ENCODE measurements around the gene MCM10. TPM values are rescaled to one million over a fixed set of nuclear protein-coding genes. Genes with fewer than 3 reads are reported as not detected.

MCM10 gene
- polyA plus RNA-seq, 2 donors, result 1.4 to 2.6 TPM

DNA sequence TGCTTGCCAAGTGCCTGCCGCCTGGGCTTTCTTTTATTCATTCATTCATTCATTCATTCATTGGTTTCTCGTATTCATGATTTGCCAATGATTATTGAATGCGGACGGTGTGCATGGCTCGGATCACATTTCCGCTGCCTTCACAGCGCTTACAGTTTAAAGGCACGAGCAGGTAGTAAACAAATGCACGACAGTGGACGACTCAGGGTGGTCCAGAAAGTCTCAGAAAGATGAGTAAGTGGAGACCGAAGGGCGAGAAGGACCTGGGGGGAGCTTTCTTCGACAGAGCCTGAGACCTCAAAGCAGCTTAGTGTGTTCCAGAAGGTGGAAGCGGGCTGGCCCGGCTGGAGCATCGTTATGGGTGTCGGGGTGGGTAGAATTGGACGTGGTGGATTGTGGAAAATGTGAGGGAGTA is 506 bp downstream of the MCM10 start:
- no peaks in the 10 kb centered on the region for H3K36me3 ChIP-seq (ENCODE audit: control insufficient read depth in 2 of 2, insufficient read depth in 2 of 2, low read length in 1 of 2)
- H3K27me3 ChIP-seq (ENCODE audit: control insufficient read depth in 1 of 2, insufficient read depth in 2 of 2, low read length in 2 of 2), result no peaks in the 10 kb centered on the region
- H3K4me1 ChIP-seq (ENCODE audit: control insufficient read depth in 2 of 2, insufficient read depth in 2 of 2, low read length in 1 of 2), result peaks cover 0 to 3% of the 10 kb centered on the region in 2 donors
- H3K9me3 ChIP-seq (ENCODE audit: control insufficient read depth in 2 of 2, insufficient read depth in 1 of 2, low read depth in 1 of 2, low read length in 1 of 2), result no peaks in the 10 kb centered on the region
- no peak overlapping the region for H3K27ac ChIP-seq (ENCODE audit: low read depth in 2 of 2, low read length in 1 of 2)
- 2 to 3% methylated on average over 18 of the region's 18 CpGs for WGBS, 2 donors
- peak overlapping the region; percentile 48 to 56 for H3K4me3 ChIP-seq (ENCODE audit: low read depth in 1 of 2, low read length in 2 of 2)

DNA sequence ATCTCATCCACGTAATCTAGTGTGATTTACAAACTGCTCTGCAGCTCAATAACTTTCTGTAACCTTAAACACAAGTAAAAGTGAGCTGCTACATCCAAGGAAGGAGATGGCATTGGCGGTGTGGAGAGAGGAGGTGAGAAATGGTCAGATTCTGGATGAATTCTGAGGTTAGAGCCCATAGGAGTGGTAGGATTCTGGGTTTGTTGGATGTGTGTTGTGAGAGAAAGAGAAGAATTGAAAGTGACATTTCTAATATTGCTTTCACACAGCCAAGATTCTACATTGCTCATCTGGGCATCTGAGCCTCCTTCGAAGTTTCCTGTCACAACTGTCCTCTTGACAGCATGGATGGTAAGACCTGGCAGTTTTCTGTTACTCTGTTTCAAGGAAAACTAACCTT is 2.5 kb downstream of the MCM10 start:
- H3K36me3 ChIP-seq (ENCODE audit: control insufficient read depth in 2 of 2, insufficient read depth in 2 of 2, low read length in 1 of 2), result no peaks in the 10 kb centered on the region
- no peaks in the 10 kb centered on the region for H3K27me3 ChIP-seq (ENCODE audit: control insufficient read depth in 1 of 2, insufficient read depth in 2 of 2, low read length in 2 of 2)
- H3K27ac ChIP-seq (ENCODE audit: low read depth in 2 of 2, low read length in 1 of 2), result no peak overlapping the region
- WGBS, 2 donors, result 89 to 92% methylated on average over 3 of the region's 3 CpGs
- no peak overlapping the region for H3K4me3 ChIP-seq (ENCODE audit: low read depth in 1 of 2, low read length in 2 of 2)
- no peaks in the 10 kb centered on the region for H3K9me3 ChIP-seq (ENCODE audit: control insufficient read depth in 2 of 2, insufficient read depth in 1 of 2, low read depth in 1 of 2, low read length in 1 of 2)
- H3K4me1 ChIP-seq (ENCODE audit: control insufficient read depth in 2 of 2, insufficient read depth in 2 of 2, low read length in 1 of 2), result peaks cover 0 to 3% of the 10 kb centered on the region in 2 donors

DNA sequence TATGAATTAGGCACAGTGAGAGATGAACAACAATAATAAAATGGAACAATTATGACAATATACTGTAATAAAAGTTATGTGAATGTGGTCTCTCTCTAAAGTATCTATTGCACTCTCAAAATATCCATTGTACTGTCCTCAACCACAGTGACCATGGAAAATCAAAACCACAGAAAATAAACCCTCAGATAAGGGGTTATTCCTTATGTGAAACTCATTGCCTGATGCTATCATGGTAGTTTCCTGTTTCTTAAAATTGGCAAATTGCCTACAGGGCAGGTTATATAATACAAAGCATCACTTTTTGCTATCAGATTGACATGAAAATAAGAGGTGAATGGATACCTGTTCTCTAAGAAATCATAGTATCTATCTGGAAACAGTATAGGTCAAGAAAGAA is 3.8 kb downstream of the MCM10 start:
- Histone ChIP-seq H3K9me3 (ENCODE audit: control insufficient read depth in 2 of 2, insufficient read depth in 1 of 2, low read depth in 1 of 2, low read length in 1 of 2) (no peaks in the 10 kb centered on the region), H3K4me3 (ENCODE audit: low read depth in 1 of 2, low read length in 2 of 2) (no peak overlapping the region), H3K36me3 (ENCODE audit: control insufficient read depth in 2 of 2, insufficient read depth in 2 of 2, low read length in 1 of 2) (no peaks in the 10 kb centered on the region), H3K27me3 (ENCODE audit: control insufficient read depth in 1 of 2, insufficient read depth in 2 of 2, low read length in 2 of 2) (no peaks in the 10 kb centered on the region), H3K4me1 (ENCODE audit: control insufficient read depth in 2 of 2, insufficient read depth in 2 of 2, low read length in 1 of 2) (peaks cover 0 to 3% of the 10 kb centered on the region in 2 donors), H3K27ac (ENCODE audit: low read depth in 2 of 2, low read length in 1 of 2) (no peak overlapping the region)

DNA sequence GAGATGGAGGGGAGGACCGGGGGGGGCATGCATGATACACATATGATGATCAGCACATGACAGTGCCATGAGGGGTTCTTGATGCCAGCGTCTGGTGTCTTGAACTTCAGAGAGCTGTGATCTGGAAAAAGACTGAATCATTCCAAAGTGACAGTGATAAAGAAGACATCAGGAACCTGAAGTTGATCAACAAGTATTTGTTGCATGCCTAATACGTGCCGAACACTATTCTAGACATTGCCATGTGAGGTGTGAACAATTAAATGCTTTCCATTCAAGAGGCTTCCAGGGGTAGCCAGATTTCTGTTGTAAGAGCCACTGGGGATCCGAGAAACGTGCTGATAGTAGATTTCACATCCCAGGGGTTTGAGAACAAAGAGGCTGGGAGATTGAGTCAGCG is 6.2 kb downstream of the MCM10 start:
- 88 to 89% methylated on average over 7 of the region's 7 CpGs for WGBS, 2 donors
- Histone ChIP-seq H3K4me3 (ENCODE audit: low read depth in 1 of 2, low read length in 2 of 2) (no peak overlapping the region), H3K27me3 (ENCODE audit: control insufficient read depth in 1 of 2, insufficient read depth in 2 of 2, low read length in 2 of 2) (no peaks in the 10 kb centered on the region), H3K4me1 (ENCODE audit: control insufficient read depth in 2 of 2, insufficient read depth in 2 of 2, low read length in 1 of 2) (no peaks in the 10 kb centered on the region), H3K9me3 (ENCODE audit: control insufficient read depth in 2 of 2, insufficient read depth in 1 of 2, low read depth in 1 of 2, low read length in 1 of 2) (no peaks in the 10 kb centered on the region), H3K27ac (ENCODE audit: low read depth in 2 of 2, low read length in 1 of 2) (no peak overlapping the region), H3K36me3 (ENCODE audit: control insufficient read depth in 2 of 2, insufficient read depth in 2 of 2, low read length in 1 of 2) (no peaks in the 10 kb centered on the region)

DNA sequence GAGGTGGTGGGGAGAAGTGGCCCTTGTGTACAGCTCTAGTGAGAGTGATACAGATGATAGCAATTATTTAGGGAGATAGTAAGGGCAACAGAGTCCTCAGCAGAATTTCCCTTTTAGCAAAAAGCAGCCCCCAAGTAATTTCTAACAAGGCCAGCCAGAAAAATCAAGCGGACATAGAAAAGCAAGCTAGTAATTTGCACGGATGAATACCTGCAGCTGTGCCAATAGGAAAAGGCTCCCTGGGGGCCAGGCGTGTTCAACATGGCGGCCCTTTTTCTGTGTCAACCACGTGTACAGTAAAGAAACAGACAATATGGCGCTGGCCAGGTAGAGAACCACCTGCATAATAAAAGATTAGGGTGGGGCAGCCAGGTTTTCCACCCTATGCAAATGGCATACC is 7.4 kb downstream of the MCM10 start:
- no peaks in the 10 kb centered on the region for H3K4me1 ChIP-seq (ENCODE audit: control insufficient read depth in 2 of 2, insufficient read depth in 2 of 2, low read length in 1 of 2)
- H3K4me3 ChIP-seq (ENCODE audit: low read depth in 1 of 2, low read length in 2 of 2), result no peak overlapping the region
- H3K27me3 ChIP-seq (ENCODE audit: control insufficient read depth in 1 of 2, insufficient read depth in 2 of 2, low read length in 2 of 2), result no peaks in the 10 kb centered on the region
- no peak overlapping the region for H3K27ac ChIP-seq (ENCODE audit: low read depth in 2 of 2, low read length in 1 of 2)
- 89 to 92% methylated on average over 6 of the region's 6 CpGs for WGBS, 2 donors
- no peaks in the 10 kb centered on the region for H3K36me3 ChIP-seq (ENCODE audit: control insufficient read depth in 2 of 2, insufficient read depth in 2 of 2, low read length in 1 of 2)
- H3K9me3 ChIP-seq (ENCODE audit: control insufficient read depth in 2 of 2, insufficient read depth in 1 of 2, low read depth in 1 of 2, low read length in 1 of 2), result no peaks in the 10 kb centered on the region

DNA sequence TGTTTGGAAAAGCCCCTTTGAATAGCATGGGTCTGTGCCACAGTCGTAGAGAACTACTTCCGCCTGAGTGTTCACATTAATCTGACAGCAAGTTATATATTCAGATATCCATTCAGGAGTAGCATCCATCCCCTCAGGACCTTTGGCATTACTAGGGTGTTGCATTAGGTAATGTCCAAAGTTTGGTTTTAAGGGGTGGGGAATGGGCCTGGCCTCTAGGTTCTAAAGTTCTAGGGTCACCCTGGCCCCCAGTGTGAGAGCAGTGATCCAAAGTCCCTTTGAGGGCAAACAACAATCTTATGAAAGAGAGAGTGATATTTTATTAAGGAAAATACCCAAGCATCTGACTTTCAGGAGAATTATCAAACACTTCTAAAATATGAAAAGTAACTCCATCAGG is 12.3 kb downstream of the MCM10 start:
- no peaks in the 10 kb centered on the region for H3K4me1 ChIP-seq (ENCODE audit: control insufficient read depth in 2 of 2, insufficient read depth in 2 of 2, low read length in 1 of 2)
- H3K27me3 ChIP-seq (ENCODE audit: control insufficient read depth in 1 of 2, insufficient read depth in 2 of 2, low read length in 2 of 2), result no peaks in the 10 kb centered on the region
- H3K27ac ChIP-seq (ENCODE audit: low read depth in 2 of 2, low read length in 1 of 2), result no peak overlapping the region
- WGBS, 2 donors, result 96 to 98% methylated on average over 2 of the region's 2 CpGs
- H3K4me3 ChIP-seq (ENCODE audit: low read depth in 1 of 2, low read length in 2 of 2), result no peak overlapping the region
- no peaks in the 10 kb centered on the region for H3K9me3 ChIP-seq (ENCODE audit: control insufficient read depth in 2 of 2, insufficient read depth in 1 of 2, low read depth in 1 of 2, low read length in 1 of 2)
- H3K36me3 ChIP-seq (ENCODE audit: control insufficient read depth in 2 of 2, insufficient read depth in 2 of 2, low read length in 1 of 2), result peaks cover 0 to 3% of the 10 kb centered on the region in 2 donors

DNA sequence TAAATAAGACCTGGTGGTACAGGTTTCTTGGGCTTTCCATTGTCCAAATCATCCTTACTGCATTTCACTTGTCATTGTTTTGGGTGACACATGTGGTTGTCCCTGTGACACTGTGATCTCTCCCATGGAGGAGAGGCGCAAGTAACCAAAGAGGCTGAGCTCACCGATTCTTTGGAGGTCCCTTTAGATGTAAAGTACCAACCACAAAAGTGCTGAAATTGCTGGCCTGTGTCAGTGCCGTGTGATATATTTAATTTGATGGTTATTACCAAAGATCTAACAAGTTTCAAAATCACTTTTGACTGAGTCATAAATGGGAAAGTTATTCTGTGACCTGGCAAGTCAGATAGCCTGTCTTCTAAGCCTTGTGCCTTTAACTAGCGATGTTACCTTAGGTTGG is 19.4 kb downstream of the MCM10 start:
- Histone ChIP-seq H3K4me1 (ENCODE audit: control insufficient read depth in 2 of 2, insufficient read depth in 2 of 2, low read length in 1 of 2) (no peaks in the 10 kb centered on the region), H3K36me3 (ENCODE audit: control insufficient read depth in 2 of 2, insufficient read depth in 2 of 2, low read length in 1 of 2) (peaks cover 0 to 2% of the 10 kb centered on the region in 2 donors), H3K27ac (ENCODE audit: low read depth in 2 of 2, low read length in 1 of 2) (no peak overlapping the region), H3K27me3 (ENCODE audit: control insufficient read depth in 1 of 2, insufficient read depth in 2 of 2, low read length in 2 of 2) (no peaks in the 10 kb centered on the region), H3K4me3 (ENCODE audit: low read depth in 1 of 2, low read length in 2 of 2) (no peak overlapping the region), H3K9me3 (ENCODE audit: control insufficient read depth in 2 of 2, insufficient read depth in 1 of 2, low read depth in 1 of 2, low read length in 1 of 2) (no peaks in the 10 kb centered on the region)
- WGBS, 2 donors, result 82 to 92% methylated on average over 4 of the region's 4 CpGs

DNA sequence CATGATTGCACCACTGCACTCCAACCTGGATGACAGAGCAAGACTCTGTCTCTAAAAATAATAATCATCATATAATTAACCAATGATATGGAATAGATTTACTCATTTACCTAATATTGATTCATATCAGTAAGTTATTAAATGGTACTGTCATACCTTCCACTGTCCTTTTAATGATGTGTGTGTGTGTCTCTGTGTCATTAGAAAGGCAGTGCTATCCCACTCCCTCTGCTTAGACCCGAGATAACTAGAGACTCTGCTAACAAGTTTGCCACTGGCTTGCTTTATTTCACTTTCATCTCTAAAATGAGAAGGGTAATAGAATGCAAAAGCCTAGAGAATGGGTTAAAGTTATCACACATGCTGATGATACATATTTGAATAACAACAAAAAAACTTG is 21.1 kb downstream of the MCM10 start:
- Histone ChIP-seq H3K27me3 (ENCODE audit: control insufficient read depth in 1 of 2, insufficient read depth in 2 of 2, low read length in 2 of 2) (no peaks in the 10 kb centered on the region), H3K9me3 (ENCODE audit: control insufficient read depth in 2 of 2, insufficient read depth in 1 of 2, low read depth in 1 of 2, low read length in 1 of 2) (no peaks in the 10 kb centered on the region), H3K36me3 (ENCODE audit: control insufficient read depth in 2 of 2, insufficient read depth in 2 of 2, low read length in 1 of 2) (peaks cover 0 to 2% of the 10 kb centered on the region in 2 donors), H3K27ac (ENCODE audit: low read depth in 2 of 2, low read length in 1 of 2) (no peak overlapping the region), H3K4me3 (ENCODE audit: low read depth in 1 of 2, low read length in 2 of 2) (no peak overlapping the region), H3K4me1 (ENCODE audit: control insufficient read depth in 2 of 2, insufficient read depth in 2 of 2, low read length in 1 of 2) (no peaks in the 10 kb centered on the region)
- 86 to 89% methylated on average over 1 of the region's 1 CpG for WGBS, 2 donors

DNA sequence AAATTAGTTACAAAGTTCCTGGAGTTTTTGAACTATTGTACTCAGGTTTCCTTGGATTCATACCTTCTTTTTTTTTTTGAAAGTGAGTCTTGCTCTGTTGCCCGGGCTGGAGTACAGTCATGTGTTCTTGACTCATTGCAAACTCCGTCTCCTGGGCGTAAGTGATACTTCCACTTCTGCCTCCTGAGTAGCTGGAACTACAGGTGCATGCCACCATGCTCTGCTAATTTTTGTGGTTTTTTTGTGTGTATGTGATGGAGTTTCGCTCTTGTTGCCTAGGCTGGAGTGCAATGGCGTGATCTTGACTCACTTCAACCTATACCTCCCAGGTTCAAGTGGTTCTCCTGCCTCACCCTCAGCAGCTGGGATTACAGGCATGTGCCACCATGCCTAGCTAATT is 22.3 kb downstream of the MCM10 start:
- peaks cover 0 to 2% of the 10 kb centered on the region in 2 donors for H3K36me3 ChIP-seq (ENCODE audit: control insufficient read depth in 2 of 2, insufficient read depth in 2 of 2, low read length in 1 of 2)
- H3K27me3 ChIP-seq (ENCODE audit: control insufficient read depth in 1 of 2, insufficient read depth in 2 of 2, low read length in 2 of 2), result no peaks in the 10 kb centered on the region
- no peaks in the 10 kb centered on the region for H3K9me3 ChIP-seq (ENCODE audit: control insufficient read depth in 2 of 2, insufficient read depth in 1 of 2, low read depth in 1 of 2, low read length in 1 of 2)
- 77% methylated on average over 5 of the region's 5 CpGs for WGBS, 2 donors
- no peak overlapping the region for H3K27ac ChIP-seq (ENCODE audit: low read depth in 2 of 2, low read length in 1 of 2)
- H3K4me3 ChIP-seq (ENCODE audit: low read depth in 1 of 2, low read length in 2 of 2), result no peak overlapping the region
- H3K4me1 ChIP-seq (ENCODE audit: control insufficient read depth in 2 of 2, insufficient read depth in 2 of 2, low read length in 1 of 2), result no peaks in the 10 kb centered on the region

DNA sequence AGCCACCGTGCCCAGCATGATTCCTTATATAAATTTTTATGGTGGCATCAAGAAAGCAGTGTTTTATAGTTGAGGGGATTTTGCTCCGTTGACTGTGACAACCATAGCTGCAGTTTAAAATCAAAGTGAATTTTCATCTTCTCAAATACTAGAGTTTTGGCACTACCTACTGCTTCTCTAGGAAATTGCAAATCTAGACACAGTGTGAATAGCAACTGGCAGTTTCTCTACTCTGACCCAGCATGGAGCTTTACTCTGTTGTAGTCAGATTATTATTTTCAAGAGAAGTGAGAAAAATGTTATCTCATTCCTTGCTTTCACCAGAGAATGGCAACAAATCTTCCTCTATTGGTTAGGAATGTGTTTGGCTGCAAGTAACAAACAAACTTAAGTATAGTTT is 22.9 kb downstream of the MCM10 start:
- 86 to 92% methylated on average over 2 of the region's 2 CpGs for WGBS, 2 donors
- H3K27ac ChIP-seq (ENCODE audit: low read depth in 2 of 2, low read length in 1 of 2), result no peak overlapping the region
- H3K4me1 ChIP-seq (ENCODE audit: control insufficient read depth in 2 of 2, insufficient read depth in 2 of 2, low read length in 1 of 2), result no peaks in the 10 kb centered on the region

More for the DNA sequence above, 22.9 kb downstream of the MCM10 start:
- Histone ChIP-seq H3K27me3 (ENCODE audit: control insufficient read depth in 1 of 2, insufficient read depth in 2 of 2, low read length in 2 of 2) (no peaks in the 10 kb centered on the region), H3K4me3 (ENCODE audit: low read depth in 1 of 2, low read length in 2 of 2) (no peak overlapping the region), H3K36me3 (ENCODE audit: control insufficient read depth in 2 of 2, insufficient read depth in 2 of 2, low read length in 1 of 2) (peaks cover 0 to 2% of the 10 kb centered on the region in 2 donors), H3K9me3 (ENCODE audit: control insufficient read depth in 2 of 2, insufficient read depth in 1 of 2, low read depth in 1 of 2, low read length in 1 of 2) (no peaks in the 10 kb centered on the region)
